OCI-LY7 (cell line): ENCODE results near the gene ZNF581. TPM values are rescaled to one million over a fixed set of nuclear protein-coding genes. Genes with fewer than 3 reads are reported as not detected.

ENCODE experiments used
- BruUV-seq: library from RNA; stranded (reverse); fragments of 400-500 nt; replicated peaks from 2 replicates; lab custom pipeline; 2021; lab: Mats Ljungman, UMichigan
- CTCF ChIA-PET: fragments of 300-600 bp; sonication (Branson Sonifier 250); formaldehyde crosslinking; loops from one replicate; lab custom pipeline; 2022; ENCODE audit warnings: antibody characterized with exemption; ENCODE audit not compliant: unreplicated experiment; lab: Charles Lee
- POLR2A ChIA-PET: fragments of 300-600 bp; sonication (Branson Sonifier 250); formaldehyde crosslinking; loops from one replicate; lab custom pipeline; 2022; ENCODE audit warnings: antibody characterized with exemption; lab: Charles Lee
- DNase-seq: peaks from one replicate; pipeline ENCODE4 v3.0.0-alpha.2; 2015; ENCODE audit warnings: low spot score
- H2AFZ ChIP-seq: fragments of 200-600 bp; sonication (generic), shearing (Covaris generic); 2 replicates; pipeline ENCODE4 v1.6.1; 2014; ENCODE audit warnings: mild to moderate bottlenecking, antibody characterized with exemption, low read length, moderate library complexity
- H3K27ac ChIP-seq: fragments of 200-600 bp; sonication (generic); 2 replicates; pipeline ENCODE4 v1.5.1; 2014; ENCODE audit warnings: mixed run types, low read depth, mild to moderate bottlenecking, moderate library complexity, low read length, inconsistent platforms; ENCODE audit not compliant: poor library complexity, severe bottlenecking
- H3K36me3 ChIP-seq: fragments of 200-600 bp; sonication (generic); 2 replicates; pipeline ENCODE4 v1.6.1; 2014; ENCODE audit warnings: mild to moderate bottlenecking, antibody characterized with exemption, low read length, moderate library complexity, mixed read lengths; ENCODE audit not compliant: insufficient read depth
- H3K4me1 ChIP-seq: fragments of 200-600 bp; sonication (generic); 2 replicates; pipeline ENCODE4 v1.5.1; 2014; ENCODE audit warnings: mild to moderate bottlenecking, low read length; ENCODE audit not compliant: insufficient read depth, poor library complexity, severe bottlenecking
- H3K4me2 ChIP-seq: fragments of 200-600 bp; sonication (generic); 2 replicates; pipeline ENCODE4 v1.6.1; 2014; ENCODE audit warnings: mild to moderate bottlenecking, low read length
- H3K4me3 ChIP-seq: fragments of 200-600 bp; sonication (generic); 2 replicates; pipeline ENCODE4 v1.5.1; 2014; ENCODE audit warnings: mild to moderate bottlenecking, low read depth, low read length; ENCODE audit not compliant: poor library complexity, severe bottlenecking
- H3K79me2 ChIP-seq: fragments of 200-600 bp; sonication (generic); 2 replicates; pipeline ENCODE4 v1.6.1; 2016; ENCODE audit warnings: low read depth, mild to moderate bottlenecking, low read length, moderate library complexity, mixed read lengths; ENCODE audit not compliant: insufficient read depth
- H3K9me2 ChIP-seq: fragments of 200-600 bp; sonication (generic); 2 replicates; pipeline ENCODE4 v1.6.1; 2016; ENCODE audit warnings: mild to moderate bottlenecking, low read length, mixed read lengths; ENCODE audit not compliant: insufficient read depth
- H3K9me3 ChIP-seq: fragments of 200-600 bp; sonication (generic); 2 replicates; pipeline ENCODE4 v1.6.1; 2014; ENCODE audit warnings: mild to moderate bottlenecking, mixed run types, low read length, mixed read lengths
- H4K20me1 ChIP-seq: fragments of 200-600 bp; sonication (generic); 2 replicates; pipeline ENCODE4 v1.6.1; 2014; ENCODE audit warnings: mild to moderate bottlenecking, antibody characterized with exemption, low read length, moderate library complexity, mixed read lengths; ENCODE audit not compliant: insufficient read depth
- CTCF ChIP-seq: fragments of 200-600 bp; sonication (generic); conservative IDR thresholded peaks from 2 replicates; pipeline ENCODE4 v1.5.1; 2014; ENCODE audit warnings: mild to moderate bottlenecking, antibody characterized with exemption, low read length, moderate library complexity, mixed read lengths
- EZH2phosphoT487 ChIP-seq: fragments of 200-600 bp; sonication (generic); IDR thresholded peaks from 2 replicates; pipeline ENCODE4 v1.6.1; 2018; ENCODE audit warnings: low read depth, borderline replicate concordance, mild to moderate bottlenecking, mixed run types, antibody characterized with exemption, low read length, moderate library complexity, mixed read lengths
- intact Hi-C: fragments of 100-400 bp; cut with micrococcal nuclease; formaldehyde crosslinking; loops from one replicate; pipeline ENCODE4 v1.10.0; 2022; ENCODE audit not compliant: unreplicated experiment
- total RNA-seq, 2 experiments: library from RNA; depleted of rRNA in 1 of 2; stranded (reverse); fragments of >200 nt in 1 of 2; shearing (Covaris generic) in 1 of 2; gene quantifications; 2 replicates each; pipeline ENCODE4 v1.2.3, GENCODE V29; 2014 to 2022

Gene ZNF581
- total RNA-seq, 2 experiments from 2014 or later: 39.7 to 44.5 TPM

GRCh38 chr19:55689411-55690108 is 46.1 kb downstream of the ZNF581 start:
- no peak overlapping the region for H3K4me2 ChIP-seq
- no peaks in the 10 kb centered on the region for H3K4me1 ChIP-seq
- peaks cover 10% of the 10 kb centered on the region; the same call in 1 of the 2 replicates for H3K79me2 ChIP-seq
- no peak for DNase-seq
- no peaks in the 10 kb centered on the region for H3K9me3 ChIP-seq
- no peak overlapping the region for H3K27ac ChIP-seq
- TF ChIP-seq CTCF (no peak), EZH2phosphoT487 (no peak)
- no peaks in the 10 kb centered on the region for H4K20me1 ChIP-seq
- ChIA-PET POLR2A (no interaction called here), CTCF (no interaction called here)
- intact Hi-C loops: no loop called here
- H2AFZ ChIP-seq: no peak overlapping the region
- H3K36me3 ChIP-seq: peaks cover 100% of the 10 kb centered on the region
- no peaks in the 10 kb centered on the region for H3K9me2 ChIP-seq
- no peak overlapping the region for H3K4me3 ChIP-seq
- BruUV-seq: no TSS peak

- Histone ChIP-seq H3K9me2 (no peaks in the 10 kb centered on the region), H2AFZ (no peak overlapping the region), H3K4me3 (no peak overlapping the region), H4K20me1 (no peaks in the 10 kb centered on the region), H3K4me1 (no peaks in the 10 kb centered on the region), H3K9me3 (no peaks in the 10 kb centered on the region), H3K79me2 (peaks cover 7% of the 10 kb centered on the region; the same call in 1 of the 2 replicates), H3K36me3 (peaks cover 100% of the 10 kb centered on the region), H3K27ac (no peak overlapping the region), H3K4me2 (no peak overlapping the region)
- CTCF ChIA-PET: no interaction called here
- DNase-seq: no peak
- intact Hi-C loops: no loop called here
- TF ChIP-seq EZH2phosphoT487 (no peak), CTCF (no peak)
- POLR2A ChIA-PET: no interaction called here
- BruUV-seq: no TSS peak
Measured at GRCh38 chr19:55690109-55690768, 46.8 kb downstream of the ZNF581 start.
